Esophagus muscularis mucosa (tissue), 4 donors: Measurements from ENCODE around the gene ELFN1. TPM values are rescaled to one million over a fixed set of nuclear protein-coding genes. Genes with fewer than 3 reads are reported as not detected.

Experiments used
- DNase-seq: peaks from one replicate; pipeline ENCODE4 v3.0.0-alpha.2; 2017; ENCODE audit errors: extremely low spot score
- H3K27ac ChIP-seq, 4 donors: fragments of 200-600 bp; sonication (generic); replicated peaks in 1 of 4; 1 replicate in 3 of 4; 2 replicates in 1 of 4; pipeline ENCODE4 v1.5.1; 2016 to 2019; ENCODE audit warnings: mild to moderate bottlenecking in 1 of 4
- H3K27me3 ChIP-seq, 4 donors: fragments of 200-600 bp; sonication (generic); one replicate each; pipeline versions ENCODE4 v1.5.1 to v1.6.0; 2016 to 2019
- H3K36me3 ChIP-seq, 4 donors: fragments of 200-600 bp; sonication (generic); one replicate each; pipeline ENCODE4 v1.5.1; 2016 to 2019
- H3K4me1 ChIP-seq, 4 donors: fragments of 200-600 bp; sonication (generic); one replicate each; pipeline ENCODE4 v1.5.1; 2016 to 2019
- H3K4me3 ChIP-seq, 4 donors: fragments of 200-600 bp; sonication (generic); 1 replicate in 2 of 4; 2 replicates in 2 of 4; pipeline ENCODE4 v1.5.1; 2016 to 2019; ENCODE audit warnings: mild to moderate bottlenecking in 4 of 4, moderate library complexity in 1 of 4
- H3K9me3 ChIP-seq, 4 donors: fragments of 200-600 bp; sonication (generic); 1 replicate in 3 of 4; 2 replicates in 1 of 4; pipeline ENCODE4 v1.5.1; 2016 to 2019
- EP300 ChIP-seq: sonication (generic); formaldehyde crosslinking; IDR thresholded peaks from one replicate; pipeline ENCODE4 v1.6.1; 2017; ENCODE audit warnings: antibody characterized with exemption
- POLR2A ChIP-seq: fragments of 450-650 bp; IDR thresholded peaks from one replicate; pipeline ENCODE4 v1.6.1; 2017; ENCODE audit warnings: antibody characterized with exemption, moderate library complexity, mild to moderate bottlenecking, low read depth
- POLR2AphosphoS5 ChIP-seq, 2 donors: sonication (generic); formaldehyde crosslinking; IDR thresholded peaks; one replicate each; pipeline ENCODE4 v1.6.1; 2017; ENCODE audit warnings: antibody characterized with exemption in 2 of 2
- WGBS: methylation state at CpG from one replicate; pipeline ENCODE4 v1.1.5; 2018; 5-methylcytosine and 5-hydroxymethylcytosine counted together
- intact Hi-C: fragments of 100-400 bp; cut with DNase I; formaldehyde crosslinking; loops from one replicate; pipeline ENCODE4 v1.15.1; 2023
- total RNA-seq, 4 donors: library from RNA; depleted of rRNA; stranded (reverse); fragments of >200 nt; gene quantifications; one replicate each; pipeline versions ENCODE4 v1.1.0 to v1.2.1, GENCODE V29; 2016
- TF ChIP-seq, protein P1 (sequence below), 3 experiments: fragments of 200-600 bp in 2 of 3; fragments of 450-650 bp in 1 of 3; sonication (generic) in 2 of 3; IDR thresholded peaks; one replicate each; pipeline ENCODE4 v1.5.1; 2017 to 2019; ENCODE audit warnings: antibody characterized with exemption in 3 of 3, mild to moderate bottlenecking in 2 of 3, moderate library complexity in 1 of 3

The ELFN1 gene
- total RNA-seq, 4 donors from 2014 or later, result 0.86 to 3.3 (median 1.9) TPM

DNA sequence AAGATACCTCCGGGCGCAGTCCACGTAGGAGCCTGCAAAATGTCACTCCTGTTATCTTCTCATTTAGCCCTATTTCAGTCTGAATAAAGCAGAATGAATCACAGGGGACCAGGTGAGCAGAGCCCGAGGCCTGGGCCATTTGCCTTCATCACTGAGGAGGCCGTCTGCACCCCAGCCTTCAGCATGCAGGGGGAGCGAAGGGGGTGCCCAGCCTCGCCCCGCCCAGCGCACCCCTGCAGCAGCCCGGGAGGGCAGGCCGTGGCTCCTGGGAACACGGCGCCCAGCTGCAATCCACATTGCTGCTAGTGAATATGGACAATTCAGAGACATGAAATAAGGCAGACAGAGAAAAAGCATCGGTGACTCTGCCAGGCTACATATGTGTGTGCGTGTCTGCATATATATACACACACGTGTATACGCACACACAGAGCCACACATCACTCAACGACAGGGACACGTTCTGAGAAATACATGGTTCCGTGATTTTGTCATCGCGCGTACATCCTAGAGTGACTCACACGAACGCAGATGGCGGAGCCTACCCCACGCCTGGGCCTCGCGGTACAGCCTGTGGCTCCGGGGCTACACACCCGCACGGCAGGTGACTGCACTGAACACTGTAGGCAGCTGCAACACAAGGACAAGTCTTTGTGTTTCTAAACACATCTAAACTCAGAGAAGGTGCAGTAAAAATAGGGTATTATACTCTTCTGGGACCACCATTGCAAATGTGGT, 15.2 kb upstream of the ELFN1 start:
- peaks cover 0 to 83% (median 2%) of the 10 kb centered on the region in 4 donors for H3K27me3 ChIP-seq
- no peak overlapping the region for H3K4me3 ChIP-seq
- intact Hi-C loops, result no loop called here
- 85% methylated on average over 30 of the region's 32 CpGs for whole genome bisulfite sequencing
- H3K4me1 ChIP-seq, result no peaks in the 10 kb centered on the region
- H3K36me3 ChIP-seq, result no peaks in the 10 kb centered on the region
- no peak overlapping the region for H3K27ac ChIP-seq
- no peak for TF ChIP-seq POLR2A
- no peak for TF ChIP-seq POLR2AphosphoS5 (IDR thresholded peaks at IDR 0.05)
- TF ChIP-seq, protein P1, sequence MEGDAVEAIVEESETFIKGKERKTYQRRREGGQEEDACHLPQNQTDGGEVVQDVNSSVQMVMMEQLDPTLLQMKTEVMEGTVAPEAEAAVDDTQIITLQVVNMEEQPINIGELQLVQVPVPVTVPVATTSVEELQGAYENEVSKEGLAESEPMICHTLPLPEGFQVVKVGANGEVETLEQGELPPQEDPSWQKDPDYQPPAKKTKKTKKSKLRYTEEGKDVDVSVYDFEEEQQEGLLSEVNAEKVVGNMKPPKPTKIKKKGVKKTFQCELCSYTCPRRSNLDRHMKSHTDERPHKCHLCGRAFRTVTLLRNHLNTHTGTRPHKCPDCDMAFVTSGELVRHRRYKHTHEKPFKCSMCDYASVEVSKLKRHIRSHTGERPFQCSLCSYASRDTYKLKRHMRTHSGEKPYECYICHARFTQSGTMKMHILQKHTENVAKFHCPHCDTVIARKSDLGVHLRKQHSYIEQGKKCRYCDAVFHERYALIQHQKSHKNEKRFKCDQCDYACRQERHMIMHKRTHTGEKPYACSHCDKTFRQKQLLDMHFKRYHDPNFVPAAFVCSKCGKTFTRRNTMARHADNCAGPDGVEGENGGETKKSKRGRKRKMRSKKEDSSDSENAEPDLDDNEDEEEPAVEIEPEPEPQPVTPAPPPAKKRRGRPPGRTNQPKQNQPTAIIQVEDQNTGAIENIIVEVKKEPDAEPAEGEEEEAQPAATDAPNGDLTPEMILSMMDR (IDR thresholded peaks at IDR 0.05), result no peak
- no peak for TF ChIP-seq EP300
- H3K9me3 ChIP-seq, result no peaks in the 10 kb centered on the region
- no peak for DNase-seq

DNA sequence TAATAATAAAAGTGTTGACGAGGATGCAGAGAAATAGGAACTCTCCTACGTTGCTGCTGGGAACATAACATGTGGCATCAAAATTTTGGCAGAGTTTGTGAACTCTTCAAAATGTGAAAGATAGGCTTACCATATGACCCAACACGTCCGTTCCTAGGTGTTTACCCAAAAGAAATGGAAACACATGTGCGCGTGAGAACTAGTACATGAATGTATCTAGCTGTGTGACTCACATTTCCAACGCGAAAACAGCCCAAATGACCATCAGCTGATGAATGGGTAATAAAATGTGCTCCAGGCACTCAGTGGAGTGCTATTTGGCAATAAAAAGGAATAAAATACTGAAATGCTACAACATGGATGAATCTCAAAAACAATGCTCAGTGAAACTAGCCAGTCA, 10.4 kb upstream of the ELFN1 start:
- peaks cover 8 to 10% (median 10%) of the 10 kb centered on the region in 4 donors for H3K4me1 ChIP-seq
- no peaks in the 10 kb centered on the region for H3K36me3 ChIP-seq
- no peak overlapping the region for H3K4me3 ChIP-seq
- intact Hi-C loops, result loop anchor here (10.0 kb wide), 2 partner anchors 95 to 685 kb away; no protein-coding TSS in a partner anchor
- no peak for TF ChIP-seq POLR2A
- no peak for TF ChIP-seq EP300
- TF ChIP-seq, protein P1 (IDR thresholded peaks at IDR 0.05), result no peak
- TF ChIP-seq POLR2AphosphoS5 (IDR thresholded peaks at IDR 0.05), result no peak
- WGBS, result 77% methylated on average over 8 of the region's 8 CpGs
- H3K27me3 ChIP-seq, result peaks cover 6 to 84% (median 20%) of the 10 kb centered on the region in 4 donors
- H3K9me3 ChIP-seq, result peaks cover 0 to 4% (median 0%) of the 10 kb centered on the region in 4 donors
- no peak for DNase-seq
- no peak overlapping the region for H3K27ac ChIP-seq

DNA sequence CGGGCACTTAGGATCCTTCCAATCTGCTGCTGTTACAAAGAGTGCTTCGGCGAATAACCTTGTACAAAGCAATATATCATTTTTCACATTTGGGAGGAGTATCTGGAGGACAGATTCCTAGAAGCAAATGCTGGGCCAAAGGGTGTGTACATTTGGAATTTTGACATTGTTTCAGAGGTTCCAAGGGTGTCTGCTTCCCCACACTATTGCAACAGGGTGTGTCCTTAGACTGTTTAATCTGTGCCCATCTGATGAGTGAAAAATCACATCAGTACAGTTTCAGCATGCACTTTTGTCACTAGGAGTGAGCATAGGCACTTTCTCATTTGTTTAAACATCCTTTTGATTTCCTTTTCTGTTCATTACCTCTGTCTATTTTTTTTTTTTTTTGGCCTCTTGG, 8.6 kb upstream of the ELFN1 start:
- Histone ChIP-seq H3K4me1 (peaks cover 16 to 26% (median 25%) of the 10 kb centered on the region in 4 donors), H3K4me3 (no peak overlapping the region), H3K36me3 (no peaks in the 10 kb centered on the region), H3K27me3 (peaks cover 6 to 84% (median 31%) of the 10 kb centered on the region in 4 donors), H3K27ac (no peak overlapping the region), H3K9me3 (peaks cover 0 to 4% (median 0%) of the 10 kb centered on the region in 4 donors)
- intact Hi-C loops, result loop anchor here (10.0 kb wide), 2 partner anchors 93 to 683 kb away; no protein-coding TSS in a partner anchor
- 59% methylated on average over 3 of the region's 3 CpGs for WGBS
- no peak for DNase-seq
- TF ChIP-seq, protein P1 (IDR thresholded peaks at IDR 0.05), result no peak
- TF ChIP-seq EP300 (no peak), POLR2A (no peak), POLR2AphosphoS5 (IDR thresholded peaks at IDR 0.05) (no peak)

DNA sequence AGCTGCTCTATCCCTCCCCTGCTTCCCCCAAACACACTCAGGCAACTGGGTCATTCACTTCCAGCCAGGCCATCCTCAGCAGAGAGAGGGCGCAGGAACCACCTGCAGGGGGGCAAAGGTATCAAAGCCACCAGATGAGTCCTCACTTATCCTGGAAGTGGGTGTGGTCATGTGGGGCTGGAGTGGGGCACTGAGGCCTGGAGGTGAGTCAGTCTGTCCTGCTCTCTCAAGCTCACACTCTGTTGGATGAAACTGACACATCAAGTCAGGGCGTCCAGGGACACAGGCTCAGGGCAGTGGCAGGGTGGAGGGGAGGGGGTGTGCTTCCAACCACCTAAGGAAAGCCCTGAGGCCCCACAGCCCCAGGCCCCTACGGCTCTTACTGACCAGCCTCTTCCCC, 8.0 kb upstream of the ELFN1 start:
- no peak for DNase-seq
- Histone ChIP-seq H3K36me3 (no peaks in the 10 kb centered on the region), H3K27ac (no peak overlapping the region), H3K4me1 (peaks cover 23 to 33% (median 31%) of the 10 kb centered on the region in 4 donors), H3K4me3 (no peak overlapping the region), H3K9me3 (peaks cover 0 to 4% (median 0%) of the 10 kb centered on the region in 4 donors), H3K27me3 (peaks cover 6 to 84% (median 37%) of the 10 kb centered on the region in 4 donors)
- intact Hi-C loops, result loop anchor here (10.0 kb wide), 2 partner anchors 93 to 683 kb away; no protein-coding TSS in a partner anchor
- TF ChIP-seq POLR2AphosphoS5 (IDR thresholded peaks at IDR 0.05) (no peak), POLR2A (no peak)
- TF ChIP-seq, protein P1 (IDR thresholded peaks at IDR 0.05), result no peak
- WGBS, result 90% methylated on average over 3 of the region's 3 CpGs
